Spleen (tissue), 7 donors: ENCODE measurements around the gene ITCH.

Experiments
- POLR2A ChIP-seq, 3 donors: fragments of 450-650 bp; IDR thresholded peaks; one replicate each; pipeline ENCODE4 v1.5.1; 2017; ENCODE audit warnings: antibody characterized with exemption in 3 of 3, mild to moderate bottlenecking in 1 of 3
- POLR2AphosphoS5 ChIP-seq, 3 donors: sonication (generic); formaldehyde crosslinking; IDR thresholded peaks; one replicate each; pipeline ENCODE4 v1.5.1; 2017; ENCODE audit warnings: antibody characterized with exemption in 3 of 3
- TF ChIP-seq, protein P1 (sequence below), 11 experiments: fragments of 200-600 bp in 7 of 11; fragments of 450-650 bp in 4 of 11; sonication (generic) in 4 of 11; IDR thresholded peaks in 8 of 11; conservative IDR thresholded peaks in 3 of 11; 1 replicate in 7 of 11; 2 replicates in 4 of 11; pipeline versions ENCODE4 v1.4.0 to v1.8.0; 2016 to 2021; ENCODE audit warnings: antibody characterized with exemption in 11 of 11, inconsistent platforms in 4 of 11, mild to moderate bottlenecking in 1 of 11
- donor health status: DM: no; HTN: no; CAD: no; lungs with moderate emphysema.
- donor health status: DM: no; HTN: no; CAD: no.
- donor health status: DM: no; HTN: no; CAD: no.

DNA sequence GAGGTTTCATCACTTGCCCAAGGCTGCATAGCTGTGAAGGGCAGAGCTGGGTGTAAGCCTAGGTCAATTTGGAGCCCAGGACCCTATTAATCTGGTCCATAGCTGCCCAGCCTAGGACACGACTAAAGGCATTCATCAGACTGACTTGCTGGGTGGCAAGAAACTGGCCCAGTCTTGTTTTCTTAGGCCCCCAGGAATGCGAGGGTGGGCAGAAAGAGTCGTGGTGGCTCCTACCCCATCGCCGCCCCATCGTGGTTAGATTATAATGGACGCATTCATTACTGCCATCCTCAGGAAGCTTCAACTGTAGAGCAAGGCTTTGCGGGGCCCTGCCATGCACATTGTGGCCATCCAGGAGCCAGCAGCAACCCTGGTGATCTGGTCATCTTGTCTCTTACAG lies 169.2 kb downstream of the ITCH start:
- no peak for TF ChIP-seq POLR2A (IDR thresholded peaks at IDR 0.05)
- TF ChIP-seq, protein P1, sequence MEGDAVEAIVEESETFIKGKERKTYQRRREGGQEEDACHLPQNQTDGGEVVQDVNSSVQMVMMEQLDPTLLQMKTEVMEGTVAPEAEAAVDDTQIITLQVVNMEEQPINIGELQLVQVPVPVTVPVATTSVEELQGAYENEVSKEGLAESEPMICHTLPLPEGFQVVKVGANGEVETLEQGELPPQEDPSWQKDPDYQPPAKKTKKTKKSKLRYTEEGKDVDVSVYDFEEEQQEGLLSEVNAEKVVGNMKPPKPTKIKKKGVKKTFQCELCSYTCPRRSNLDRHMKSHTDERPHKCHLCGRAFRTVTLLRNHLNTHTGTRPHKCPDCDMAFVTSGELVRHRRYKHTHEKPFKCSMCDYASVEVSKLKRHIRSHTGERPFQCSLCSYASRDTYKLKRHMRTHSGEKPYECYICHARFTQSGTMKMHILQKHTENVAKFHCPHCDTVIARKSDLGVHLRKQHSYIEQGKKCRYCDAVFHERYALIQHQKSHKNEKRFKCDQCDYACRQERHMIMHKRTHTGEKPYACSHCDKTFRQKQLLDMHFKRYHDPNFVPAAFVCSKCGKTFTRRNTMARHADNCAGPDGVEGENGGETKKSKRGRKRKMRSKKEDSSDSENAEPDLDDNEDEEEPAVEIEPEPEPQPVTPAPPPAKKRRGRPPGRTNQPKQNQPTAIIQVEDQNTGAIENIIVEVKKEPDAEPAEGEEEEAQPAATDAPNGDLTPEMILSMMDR (IDR thresholded peaks at IDR 0.05 in 8 of 11, conservative IDR thresholded peaks at IDR 0.05 in 3 of 11), result no peak
- no peak for TF ChIP-seq POLR2AphosphoS5 (IDR thresholded peaks at IDR 0.05)
